BE2C (cell line): ENCODE results near the gene CASZ1.

ENCODE experiments used
- DNase-seq: peaks from one replicate; pipeline ENCODE4 v3.0.0-alpha.2; 2020
- H3K27me3 ChIP-seq: fragments of 250-450 bp; sonication (Bioruptor Pico); 2 replicates; pipeline ENCODE4 v1.5.1; 2020; ENCODE audit warnings: mild to moderate bottlenecking
- H3K36me3 ChIP-seq: fragments of 250-450 bp; sonication (Bioruptor Pico); 2 replicates; pipeline ENCODE4 v1.5.1; 2020; ENCODE audit warnings: mild to moderate bottlenecking
- H3K4me1 ChIP-seq: fragments of 250-450 bp; sonication (Bioruptor Pico); 2 replicates; pipeline ENCODE4 v1.5.1; 2020
- H3K4me3 ChIP-seq: 2 replicates; pipeline ENCODE4 v1.5.1; 2011; ENCODE audit warnings: low read depth, low read length
- H3K9me3 ChIP-seq: fragments of 250-450 bp; sonication (Bioruptor Pico); 2 replicates; pipeline ENCODE4 v1.5.1; 2020
- TF ChIP-seq, protein P1 (sequence below): IDR thresholded peaks from 2 replicates; pipeline ENCODE4 v1.5.1; 2012; ENCODE audit warnings: mild to moderate bottlenecking, low read depth, low read length

The CASZ1 gene

GRCh38 chr1:10818262-10819197 is 22.1 kb upstream of the CASZ1 start:
- TF ChIP-seq, protein P1, sequence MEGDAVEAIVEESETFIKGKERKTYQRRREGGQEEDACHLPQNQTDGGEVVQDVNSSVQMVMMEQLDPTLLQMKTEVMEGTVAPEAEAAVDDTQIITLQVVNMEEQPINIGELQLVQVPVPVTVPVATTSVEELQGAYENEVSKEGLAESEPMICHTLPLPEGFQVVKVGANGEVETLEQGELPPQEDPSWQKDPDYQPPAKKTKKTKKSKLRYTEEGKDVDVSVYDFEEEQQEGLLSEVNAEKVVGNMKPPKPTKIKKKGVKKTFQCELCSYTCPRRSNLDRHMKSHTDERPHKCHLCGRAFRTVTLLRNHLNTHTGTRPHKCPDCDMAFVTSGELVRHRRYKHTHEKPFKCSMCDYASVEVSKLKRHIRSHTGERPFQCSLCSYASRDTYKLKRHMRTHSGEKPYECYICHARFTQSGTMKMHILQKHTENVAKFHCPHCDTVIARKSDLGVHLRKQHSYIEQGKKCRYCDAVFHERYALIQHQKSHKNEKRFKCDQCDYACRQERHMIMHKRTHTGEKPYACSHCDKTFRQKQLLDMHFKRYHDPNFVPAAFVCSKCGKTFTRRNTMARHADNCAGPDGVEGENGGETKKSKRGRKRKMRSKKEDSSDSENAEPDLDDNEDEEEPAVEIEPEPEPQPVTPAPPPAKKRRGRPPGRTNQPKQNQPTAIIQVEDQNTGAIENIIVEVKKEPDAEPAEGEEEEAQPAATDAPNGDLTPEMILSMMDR = no peak

GRCh38 chr1:10816743-10817369 is 20.4 kb upstream of the CASZ1 start:
- no peaks in the 10 kb centered on the region for H3K27me3 ChIP-seq
- H3K36me3 ChIP-seq = no peaks in the 10 kb centered on the region
- TF ChIP-seq, protein P1 = no peak
- no peaks in the 10 kb centered on the region for H3K4me1 ChIP-seq
- no peak for DNase-seq
- H3K4me3 ChIP-seq = no peak overlapping the region
- H3K9me3 ChIP-seq = no peaks in the 10 kb centered on the region

More at GRCh38 chr1:10818262-10819197, 22.1 kb upstream of the CASZ1 start:
- Histone ChIP-seq H3K4me1 (no peaks in the 10 kb centered on the region), H3K9me3 (no peaks in the 10 kb centered on the region), H3K4me3 (no peak overlapping the region), H3K27me3 (no peaks in the 10 kb centered on the region), H3K36me3 (no peaks in the 10 kb centered on the region)
- no peak for DNase-seq

DNA sequence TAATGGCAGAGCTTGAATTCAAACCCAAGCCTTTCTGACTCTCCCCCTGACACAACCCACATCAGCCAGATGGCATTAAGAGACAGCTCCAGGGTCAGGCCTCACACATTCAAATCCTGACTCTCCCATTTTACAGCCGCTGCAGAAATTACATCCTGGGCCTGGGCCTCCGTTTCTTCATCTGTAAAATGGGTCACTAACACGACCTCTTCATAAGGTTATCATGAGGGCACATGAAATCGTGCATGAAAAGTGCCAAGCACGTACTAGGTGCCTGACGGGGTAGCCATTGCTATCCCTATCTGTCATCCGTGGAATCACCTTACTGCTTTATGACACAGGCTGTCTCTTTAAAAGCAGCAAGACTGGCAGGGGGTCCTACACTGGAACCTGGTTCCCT is 19.8 kb upstream of the CASZ1 start:
- no peaks in the 10 kb centered on the region for H3K9me3 ChIP-seq
- DNase-seq = no peak
- H3K27me3 ChIP-seq = no peaks in the 10 kb centered on the region
- H3K36me3 ChIP-seq = no peaks in the 10 kb centered on the region
- no peak overlapping the region for H3K4me3 ChIP-seq
- TF ChIP-seq, protein P1 = no peak
- no peaks in the 10 kb centered on the region for H3K4me1 ChIP-seq

GRCh38 chr1:10815858-10816195 is 19.4 kb upstream of the CASZ1 start:
- Histone ChIP-seq H3K4me1 (no peaks in the 10 kb centered on the region), H3K36me3 (no peaks in the 10 kb centered on the region), H3K4me3 (no peak overlapping the region), H3K27me3 (no peaks in the 10 kb centered on the region), H3K9me3 (no peaks in the 10 kb centered on the region)
- DNase-seq = no peak
- TF ChIP-seq, protein P1 = no peak

DNA sequence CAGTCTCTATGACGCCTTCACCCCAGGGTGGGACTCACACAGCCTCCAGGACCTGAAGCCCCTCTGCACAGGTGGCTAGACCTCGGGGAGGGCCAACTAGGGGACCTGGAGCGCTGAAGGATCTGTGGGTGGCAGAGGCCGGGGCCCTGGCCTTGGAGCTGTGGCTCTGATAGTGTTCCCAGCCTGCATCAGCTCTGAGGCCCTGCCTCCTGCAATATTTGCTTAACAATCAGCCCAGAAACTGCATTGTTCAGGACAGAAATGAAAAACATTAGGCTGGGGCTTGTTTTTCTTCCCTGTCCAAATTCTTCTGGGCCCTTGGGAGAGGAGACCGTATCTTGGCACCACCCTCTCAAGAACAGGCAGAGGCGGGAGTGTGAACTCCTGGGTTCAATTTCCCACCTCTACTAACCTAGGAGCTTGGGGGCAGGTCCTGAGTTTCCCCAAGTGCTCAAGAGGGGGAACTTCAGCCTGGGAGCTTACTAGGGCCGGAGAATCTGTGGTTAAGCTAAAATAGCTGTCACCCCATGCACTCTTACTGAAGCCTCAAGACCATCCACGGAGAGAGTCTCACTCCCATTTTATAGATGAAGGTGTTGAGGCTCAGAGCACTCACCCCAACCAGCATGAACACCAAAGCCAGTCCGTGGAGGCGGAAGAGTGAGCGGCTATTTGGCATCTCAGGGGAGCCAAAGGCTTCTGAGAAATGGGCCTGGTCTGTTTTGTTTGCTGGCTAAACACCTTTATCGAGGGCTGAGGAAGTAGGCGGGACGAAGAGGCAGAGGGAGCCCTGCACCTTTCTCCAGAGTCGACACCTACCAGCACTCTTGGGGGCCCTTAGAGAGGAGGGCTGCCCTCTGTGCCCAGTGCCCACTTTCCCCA is 18.8 kb upstream of the CASZ1 start:
- Histone ChIP-seq H3K36me3 (no peaks in the 10 kb centered on the region), H3K9me3 (no peaks in the 10 kb centered on the region), H3K4me3 (no peak overlapping the region), H3K27me3 (no peaks in the 10 kb centered on the region), H3K4me1 (no peaks in the 10 kb centered on the region)
- no peak for DNase-seq
- TF ChIP-seq, protein P1 = no peak
